Calu3 (cell line): ENCODE measurements around the gene FAM20C. TPM values are rescaled to one million over a fixed set of nuclear protein-coding genes. Genes with fewer than 3 reads are reported as not detected.

Experiments used
- BruUV-seq: library from RNA; stranded (reverse); fragments of 400-500 nt; replicated peaks from 2 replicates; lab custom pipeline; 2021; lab: Mats Ljungman, UMichigan
- CTCF ChIA-PET: fragments of 300-600 bp; sonication (Branson Sonifier 250); formaldehyde crosslinking; loops from one replicate; lab custom pipeline; 2022; ENCODE audit warnings: antibody characterized with exemption; lab: Charles Lee
- DNase-seq: peaks from one replicate; pipeline ENCODE4 v3.0.0; 2022
- H3K27ac Mint-ChIP-seq: one replicate; pipeline ENCODE4 v1.8.0; 2022; ENCODE audit warnings: mixed read lengths; ENCODE audit not compliant: unreplicated experiment
- H3K27me3 Mint-ChIP-seq: one replicate; pipeline ENCODE4 v1.8.0; 2022; ENCODE audit warnings: mixed read lengths; ENCODE audit not compliant: unreplicated experiment
- H3K36me3 Mint-ChIP-seq: one replicate; pipeline ENCODE4 v1.8.0; 2022; ENCODE audit warnings: mild to moderate bottlenecking, moderate library complexity, mixed read lengths; ENCODE audit not compliant: insufficient read depth, unreplicated experiment
- H3K4me1 Mint-ChIP-seq: one replicate; pipeline ENCODE4 v1.8.0; 2022; ENCODE audit warnings: mild to moderate bottlenecking, low read depth, mixed read lengths; ENCODE audit not compliant: unreplicated experiment
- H3K4me3 Mint-ChIP-seq: one replicate; pipeline ENCODE4 v1.8.0; 2022; ENCODE audit warnings: mild to moderate bottlenecking, low read depth, moderate library complexity, mixed read lengths; ENCODE audit not compliant: unreplicated experiment
- H3K9me3 Mint-ChIP-seq: one replicate; pipeline ENCODE4 v1.8.0; 2022; ENCODE audit warnings: low read depth, mixed read lengths; ENCODE audit not compliant: unreplicated experiment
- CTCF ChIP-seq: fragments of 200-600 bp; IDR thresholded peaks from one replicate; pipeline ENCODE4 v1.8.0; 2022; ENCODE audit warnings: antibody characterized with exemption; ENCODE audit not compliant: unreplicated experiment
- intact Hi-C: fragments of 100-400 bp; cut with micrococcal nuclease; formaldehyde crosslinking; loops from one replicate; pipeline ENCODE4 v1.10.0; 2022; ENCODE audit not compliant: unreplicated experiment
- total RNA-seq: library from RNA; stranded (reverse); gene quantifications from 2 replicates; pipeline ENCODE4 v1.2.3, GENCODE V29; 2022

FAM20C gene
- total RNA-seq, 1 experiment from 2014 or later: 9.1 TPM

- Mint-ChIP-seq H3K36me3 (peaks cover 4% of the 10 kb centered on the region), H3K4me3 (no peak overlapping the region), H3K27me3 (peaks cover 80% of the 10 kb centered on the region), H3K27ac (no peak overlapping the region), H3K9me3 (no peaks in the 10 kb centered on the region), H3K4me1 (no peaks in the 10 kb centered on the region)
- intact Hi-C loops: no loop called here
- no peak for DNase-seq
- BruUV-seq: no TSS peak
- CTCF ChIA-PET: interaction anchor here (0.5 kb wide), 1 partner anchor 158 kb away, joined by 3 read pairs; no protein-coding TSS in a partner anchor
- no peak for TF ChIP-seq CTCF
These were observed 34.4 kb upstream of the FAM20C start for GRCh38 chr7:157771-158625.

DNA sequence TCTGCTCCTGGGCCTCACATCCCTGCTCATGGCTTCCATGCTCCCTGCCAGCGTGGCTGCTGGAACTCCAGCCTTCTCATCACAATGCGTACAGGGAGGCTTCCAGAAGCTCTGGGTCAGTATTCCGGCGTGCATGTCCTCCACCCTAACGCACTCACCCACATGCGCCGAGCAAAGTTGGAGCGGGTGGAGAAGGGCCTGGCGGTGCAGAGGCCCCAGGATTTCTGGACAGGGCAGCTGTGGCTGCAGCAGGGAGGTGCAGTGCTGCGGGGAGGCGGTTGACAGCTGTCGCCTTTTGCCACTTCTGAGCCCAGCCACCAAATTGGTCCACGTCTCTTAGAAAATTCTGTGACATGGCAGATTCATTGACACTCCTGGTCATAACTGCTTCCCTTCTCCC, 33.6 kb upstream of the FAM20C start:
- Mint-ChIP-seq H3K36me3 (peaks cover 4% of the 10 kb centered on the region), H3K4me3 (no peak overlapping the region), H3K27me3 (peaks cover 88% of the 10 kb centered on the region), H3K27ac (no peak overlapping the region), H3K9me3 (no peaks in the 10 kb centered on the region), H3K4me1 (no peaks in the 10 kb centered on the region)
- no peak for TF ChIP-seq CTCF
- BruUV-seq: no TSS peak
- no peak for DNase-seq
- intact Hi-C loops: no loop called here
- CTCF ChIA-PET: no interaction called here

GRCh38 chr7:159370-160270, 32.8 kb upstream of the FAM20C start:
- intact Hi-C loops: no loop called here
- Mint-ChIP-seq H3K9me3 (no peaks in the 10 kb centered on the region), H3K27ac (no peak overlapping the region), H3K27me3 (peaks cover 97% of the 10 kb centered on the region), H3K4me1 (peaks cover 1% of the 10 kb centered on the region), H3K4me3 (no peak overlapping the region), H3K36me3 (peaks cover 6% of the 10 kb centered on the region)
- TF ChIP-seq CTCF: no peak
- DNase-seq: no peak
- no TSS peak for BruUV-seq
- CTCF ChIA-PET: no interaction called here

DNA sequence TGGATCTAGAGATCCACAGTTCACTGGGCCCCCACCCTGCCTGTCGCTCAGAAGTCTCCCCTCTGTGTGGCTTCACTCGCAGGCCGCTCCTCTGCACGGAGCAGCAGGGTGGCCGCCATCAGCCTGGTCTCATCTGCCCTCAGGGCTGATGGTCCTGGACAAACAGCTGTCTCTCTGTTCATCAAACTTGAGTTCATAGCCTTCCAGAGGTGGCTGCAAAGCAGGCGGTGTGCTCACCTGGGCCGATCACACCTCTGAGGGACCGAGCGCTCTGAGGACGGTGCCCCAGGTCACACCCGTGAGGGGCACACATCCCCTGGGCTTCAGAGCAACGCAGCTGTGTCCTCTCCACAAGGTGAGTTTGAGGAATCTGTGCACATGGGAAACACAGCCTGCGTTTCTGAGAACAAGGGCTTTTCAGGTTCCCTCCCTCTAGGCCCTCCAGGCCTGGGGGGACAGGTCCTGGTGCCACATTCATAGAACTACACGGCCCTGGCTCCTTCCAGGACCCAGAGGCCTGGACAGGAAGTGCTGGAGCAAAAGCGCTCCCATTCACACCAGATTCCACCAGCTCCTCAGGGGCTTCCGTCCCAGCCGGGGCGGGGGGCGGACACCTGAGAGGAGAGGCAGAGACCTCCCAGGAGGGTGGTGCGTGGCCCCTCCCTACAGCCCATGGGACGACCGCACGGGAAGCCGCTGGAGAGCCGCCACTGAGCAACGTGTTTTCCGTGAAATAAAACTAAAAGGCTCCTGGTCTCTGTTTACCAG, 31.2 kb upstream of the FAM20C start:
- Mint-ChIP-seq H3K36me3 (peaks cover 10% of the 10 kb centered on the region), H3K27ac (no peak overlapping the region), H3K27me3 (peaks cover 100% of the 10 kb centered on the region), H3K9me3 (no peaks in the 10 kb centered on the region), H3K4me1 (peaks cover 16% of the 10 kb centered on the region), H3K4me3 (no peak overlapping the region)
- intact Hi-C loops: no loop called here
- no TSS peak for BruUV-seq
- DNase-seq: no peak
- TF ChIP-seq CTCF: no peak
- CTCF ChIA-PET: no interaction called here
